Osteocyte (in vitro differentiated cells): Measurements from ENCODE around the gene PPIL1. TPM values are rescaled to one million over a fixed set of nuclear protein-coding genes. Genes with fewer than 3 reads are reported as not detected.

Experiments
- DNase-seq: peaks from one replicate; pipeline ENCODE4 v3.0.0; 2021; ENCODE audit warnings: mixed read lengths; ENCODE audit not compliant: unreplicated experiment; ENCODE audit errors: extremely low spot score
- H3K27ac Mint-ChIP-seq: one replicate; pipeline ENCODE4 v1.8.0; 2021; ENCODE audit warnings: mild to moderate bottlenecking, mixed read lengths; ENCODE audit not compliant: unreplicated experiment
- H3K27me3 Mint-ChIP-seq: one replicate; pipeline ENCODE4 v1.8.0; 2021; ENCODE audit warnings: mixed read lengths; ENCODE audit not compliant: unreplicated experiment
- H3K36me3 Mint-ChIP-seq: one replicate; pipeline ENCODE4 v1.8.0; 2021; ENCODE audit warnings: mixed read lengths; ENCODE audit not compliant: unreplicated experiment
- H3K4me1 Mint-ChIP-seq: one replicate; pipeline ENCODE4 v1.8.0; 2021; ENCODE audit warnings: mixed read lengths; ENCODE audit not compliant: unreplicated experiment
- H3K4me3 Mint-ChIP-seq: one replicate; pipeline ENCODE4 v1.8.0; 2021; ENCODE audit warnings: mild to moderate bottlenecking, moderate library complexity, mixed read lengths; ENCODE audit not compliant: unreplicated experiment
- H3K9me3 Mint-ChIP-seq: one replicate; pipeline ENCODE4 v1.8.0; 2021; ENCODE audit warnings: mixed read lengths; ENCODE audit not compliant: unreplicated experiment
- long read RNA-seq: library from polyadenylated mRNA; unstranded; transcript quantifications from one replicate; pipeline ENCODE4 v2.0.0, GENCODE V29; 2021
- total RNA-seq: library from RNA; stranded (reverse); gene quantifications from 2 replicates; pipeline ENCODE4 v1.2.1, GENCODE V29; 2021
- TF ChIP-seq, protein P1 (sequence below): fragments of 200-600 bp; sonication (generic); IDR thresholded peaks from 2 replicates; pipeline ENCODE4 v1.5.0; 2021; ENCODE audit warnings: antibody characterized with exemption, mild to moderate bottlenecking, moderate library complexity

PPIL1 gene
- total RNA-seq = 21.0 and 21.4 TPM in 2 replicates
- long read RNA-seq, transcript PPIL1-201 (4 exons, 1,739 nt) = major isoform, 267 of 271 reads
- long read RNA-seq, partial matches to known transcripts = 1 of 271 reads
- long read RNA-seq, other reads (novel, unspliced or antisense) = 3 of 271 reads

DNA sequence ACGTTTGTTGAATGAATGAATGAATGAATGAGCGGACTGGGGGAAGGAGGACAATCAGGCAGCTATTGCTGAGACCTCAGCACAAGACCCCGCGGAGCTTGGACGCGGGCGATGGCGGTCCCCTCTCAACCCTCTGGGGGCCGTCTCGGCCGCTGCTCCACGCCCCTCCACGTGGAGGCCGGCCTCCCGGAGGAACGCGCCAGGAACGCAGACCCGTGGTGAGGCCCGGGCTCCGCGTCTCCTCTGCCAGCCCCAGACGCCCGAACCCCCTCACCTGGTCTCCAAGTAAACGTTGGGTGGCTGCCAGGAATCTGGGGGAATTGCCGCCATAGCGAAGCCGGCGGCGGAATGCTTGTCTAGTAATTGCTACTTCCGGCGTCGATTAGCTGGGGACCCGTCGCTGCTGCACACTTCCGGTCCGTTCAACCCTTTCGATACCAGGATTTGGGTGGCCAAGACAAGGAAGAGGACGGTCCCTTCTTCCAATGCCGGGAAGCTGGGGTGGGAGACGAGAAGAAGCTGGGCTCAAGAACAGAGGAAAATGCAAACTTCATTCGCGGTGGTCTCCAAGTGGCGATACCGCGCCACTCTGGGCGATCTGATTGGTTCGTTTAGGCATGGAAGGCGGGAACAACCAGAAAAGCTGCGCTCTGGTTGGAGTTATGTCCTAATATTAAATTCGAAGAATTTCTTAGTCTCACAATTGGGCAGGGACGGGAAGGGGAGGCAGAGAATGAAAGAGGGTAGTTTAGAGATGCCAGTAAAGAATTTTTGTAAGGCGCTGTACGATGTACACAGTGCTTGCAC is at the start of gene PPIL1:
Gene PPIL1, minus strand, starts transcription at position 361 of the 807 bp plus-strand sequence. Its CDS starts 31 bp downstream, at position 330.
- peak within 1 kb of the TSS; percentile 89 for H3K4me3 Mint-ChIP-seq
- H3K27ac Mint-ChIP-seq = peak within 1 kb of the TSS; percentile 98
- H3K9me3 Mint-ChIP-seq = no peaks in the 10 kb centered on the region
- peaks cover 4% of the 10 kb centered on the region for H3K36me3 Mint-ChIP-seq
- H3K27me3 Mint-ChIP-seq = peaks cover 6% of the 10 kb centered on the region
- DNase-seq = peak; percentile 92
- peaks cover 20% of the 10 kb centered on the region for H3K4me1 Mint-ChIP-seq
- TF ChIP-seq, protein P1, sequence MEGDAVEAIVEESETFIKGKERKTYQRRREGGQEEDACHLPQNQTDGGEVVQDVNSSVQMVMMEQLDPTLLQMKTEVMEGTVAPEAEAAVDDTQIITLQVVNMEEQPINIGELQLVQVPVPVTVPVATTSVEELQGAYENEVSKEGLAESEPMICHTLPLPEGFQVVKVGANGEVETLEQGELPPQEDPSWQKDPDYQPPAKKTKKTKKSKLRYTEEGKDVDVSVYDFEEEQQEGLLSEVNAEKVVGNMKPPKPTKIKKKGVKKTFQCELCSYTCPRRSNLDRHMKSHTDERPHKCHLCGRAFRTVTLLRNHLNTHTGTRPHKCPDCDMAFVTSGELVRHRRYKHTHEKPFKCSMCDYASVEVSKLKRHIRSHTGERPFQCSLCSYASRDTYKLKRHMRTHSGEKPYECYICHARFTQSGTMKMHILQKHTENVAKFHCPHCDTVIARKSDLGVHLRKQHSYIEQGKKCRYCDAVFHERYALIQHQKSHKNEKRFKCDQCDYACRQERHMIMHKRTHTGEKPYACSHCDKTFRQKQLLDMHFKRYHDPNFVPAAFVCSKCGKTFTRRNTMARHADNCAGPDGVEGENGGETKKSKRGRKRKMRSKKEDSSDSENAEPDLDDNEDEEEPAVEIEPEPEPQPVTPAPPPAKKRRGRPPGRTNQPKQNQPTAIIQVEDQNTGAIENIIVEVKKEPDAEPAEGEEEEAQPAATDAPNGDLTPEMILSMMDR = no peak

- no peak for DNase-seq
- Mint-ChIP-seq H3K4me3 (no peak overlapping the region), H3K27me3 (no peaks in the 10 kb centered on the region), H3K27ac (no peak overlapping the region), H3K4me1 (peaks cover 52% of the 10 kb centered on the region), H3K9me3 (no peaks in the 10 kb centered on the region), H3K36me3 (peaks cover 26% of the 10 kb centered on the region)
- TF ChIP-seq, protein P1 = no peak
Observed at GRCh38 chr6:36924131-36924530, 49.5 kb upstream of the PPIL1 start.

GRCh38 chr6:36920546-36920945 is 45.9 kb upstream of the PPIL1 start:
- Mint-ChIP-seq H3K27ac (no peak overlapping the region), H3K27me3 (no peaks in the 10 kb centered on the region), H3K9me3 (no peaks in the 10 kb centered on the region), H3K36me3 (peaks cover 38% of the 10 kb centered on the region), H3K4me1 (peaks cover 33% of the 10 kb centered on the region), H3K4me3 (no peak overlapping the region)
- no peak for DNase-seq
- TF ChIP-seq, protein P1 = no peak

GRCh38 chr6:36920049-36920448 is 45.4 kb upstream of the PPIL1 start:
- H3K4me1 Mint-ChIP-seq = peaks cover 29% of the 10 kb centered on the region
- no peaks in the 10 kb centered on the region for H3K9me3 Mint-ChIP-seq
- no peak overlapping the region for H3K4me3 Mint-ChIP-seq
- TF ChIP-seq, protein P1 = no peak
- H3K36me3 Mint-ChIP-seq = peaks cover 41% of the 10 kb centered on the region
- no peak overlapping the region for H3K27ac Mint-ChIP-seq
- H3K27me3 Mint-ChIP-seq = no peaks in the 10 kb centered on the region
- DNase-seq = no peak

DNA sequence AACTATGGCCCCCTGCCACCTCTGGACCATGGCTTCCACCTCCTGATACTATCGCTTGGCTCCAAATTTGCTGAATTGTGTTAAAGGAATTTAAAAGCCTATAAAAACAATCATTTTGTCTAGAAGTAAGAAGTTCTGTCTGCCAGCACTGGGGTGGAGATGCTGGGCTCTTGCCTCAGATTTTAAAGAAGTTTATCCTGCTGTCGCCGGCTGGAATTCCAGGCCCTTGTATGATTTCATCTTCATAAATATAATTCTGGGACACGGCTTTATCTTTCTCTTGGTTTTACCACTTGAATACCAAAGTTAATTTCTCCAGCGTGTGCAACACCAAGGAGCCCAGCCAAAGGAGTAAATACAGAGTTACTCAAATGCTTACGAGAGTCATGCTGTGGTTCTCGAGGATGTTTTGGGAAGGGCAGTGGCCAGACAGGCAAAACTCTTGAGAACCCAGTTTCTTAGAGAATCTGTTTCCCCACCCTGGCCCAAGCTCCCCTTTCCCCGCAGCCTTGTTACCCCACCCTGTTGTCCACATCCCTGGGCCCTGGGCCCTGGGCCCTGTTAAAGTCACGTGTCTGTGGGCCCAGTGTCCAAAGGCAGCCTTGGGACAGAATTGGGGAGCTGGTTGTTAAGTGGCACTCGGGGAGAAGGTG is 43.1 kb upstream of the PPIL1 start:
- Mint-ChIP-seq H3K9me3 (no peaks in the 10 kb centered on the region), H3K4me3 (no peak overlapping the region), H3K27ac (peak overlapping the region; percentile 73), H3K27me3 (no peaks in the 10 kb centered on the region), H3K36me3 (peaks cover 35% of the 10 kb centered on the region), H3K4me1 (peaks cover 35% of the 10 kb centered on the region)
- TF ChIP-seq, protein P1 = no peak
- DNase-seq = no peak
